Fibroblast of skin of abdomen (primary cell): ENCODE measurements around the gene KLHL28. TPM values are rescaled to one million over a fixed set of nuclear protein-coding genes. Genes with fewer than 3 reads are reported as not detected.

Experiments
- DNase-seq: peaks from one replicate; pipeline ENCODE4 v3.0.0-alpha.2; 2013
- polyA plus RNA-seq, 2 experiments: library from polyadenylated mRNA; unstranded; fragments of 120-200 nt; gene quantifications; one replicate each; pipeline ENCODE4 v1.2.1, GENCODE V29; 2013; ENCODE audit not compliant: insufficient read length in 2 of 2

The KLHL28 gene
- polyA plus RNA-seq (2013, experiment 1 of 2; ENCODE audit: insufficient read length), result 7.6 TPM
- 7.6 TPM for polyA plus RNA-seq (2013, experiment 2 of 2; ENCODE audit: insufficient read length)

- DNase-seq, result peak; percentile 100
Observed at GRCh38 chr14:44961554-44962333, at the start of gene KLHL28, which contains the start of gene TOGARAM1. KLHL28 (minus strand) TSS chr14:44961947; CDS start chr14:44945928, 16,019 bp downstream. TOGARAM1 (plus strand) TSS chr14:44962190; CDS start chr14:44962422, 232 bp downstream.

- no peak for DNase-seq
Observed at GRCh38 chr14:45003924-45004323, 42.2 kb upstream of the KLHL28 start.

- DNase-seq, result no peak
Observed at GRCh38 chr14:44995770-44996294, 34.1 kb upstream of the KLHL28 start.

- DNase-seq, result no peak
Observed at GRCh38 chr14:44995196-44995595, 33.4 kb upstream of the KLHL28 start.

- DNase-seq, result no peak
Observed at GRCh38 chr14:44990533-44990932, 28.8 kb upstream of the KLHL28 start.

- no peak for DNase-seq
Observed at GRCh38 chr14:44989497-44990440, 28.0 kb upstream of the KLHL28 start.

- DNase-seq, result no peak
Observed at GRCh38 chr14:44988694-44989093, 26.9 kb upstream of the KLHL28 start.

GRCh38 chr14:44982594-44982993, 20.8 kb upstream of the KLHL28 start:
- DNase-seq, result no peak

- DNase-seq, result no peak
Observed at GRCh38 chr14:44981198-44981597, 19.5 kb upstream of the KLHL28 start.

- no peak for DNase-seq
Observed at GRCh38 chr14:44979740-44980356, 18.1 kb upstream of the KLHL28 start.

GRCh38 chr14:44979273-44979672, 17.5 kb upstream of the KLHL28 start:
- no peak for DNase-seq

- no peak for DNase-seq
Observed at GRCh38 chr14:44971459-44971858, 9.7 kb upstream of the KLHL28 start.

- DNase-seq, result no peak
Observed at GRCh38 chr14:44970907-44971306, 9.2 kb upstream of the KLHL28 start.

- no peak for DNase-seq
Observed at GRCh38 chr14:44968714-44969113, 7.0 kb upstream of the KLHL28 start.

GRCh38 chr14:44966601-44967336, 5.0 kb upstream of the KLHL28 start:
- no peak for DNase-seq

GRCh38 chr14:44963775-44964380, 2.1 kb upstream of the KLHL28 start:
- peak; percentile 5 for DNase-seq

GRCh38 chr14:44963044-44963528, 1.3 kb upstream of the KLHL28 start:
- DNase-seq, result no peak

- peak; percentile 25 for DNase-seq
Observed at GRCh38 chr14:44962334-44963043, 742 bp upstream of the KLHL28 start.

GRCh38 chr14:44961151-44961553, 595 bp downstream of the KLHL28 start:
- DNase-seq, result peak; percentile 48

GRCh38 chr14:44960646-44961045, 1.1 kb downstream of the KLHL28 start:
- no peak for DNase-seq
